GM19240 (cell line): ENCODE data around the gene ZKSCAN8.

Experiments
- DNase-seq: peaks from one replicate; pipeline ENCODE4 v3.0.0; 2011; ENCODE audit warnings: low spot score; ENCODE audit not compliant: insufficient read length

Gene ZKSCAN8

DNA sequence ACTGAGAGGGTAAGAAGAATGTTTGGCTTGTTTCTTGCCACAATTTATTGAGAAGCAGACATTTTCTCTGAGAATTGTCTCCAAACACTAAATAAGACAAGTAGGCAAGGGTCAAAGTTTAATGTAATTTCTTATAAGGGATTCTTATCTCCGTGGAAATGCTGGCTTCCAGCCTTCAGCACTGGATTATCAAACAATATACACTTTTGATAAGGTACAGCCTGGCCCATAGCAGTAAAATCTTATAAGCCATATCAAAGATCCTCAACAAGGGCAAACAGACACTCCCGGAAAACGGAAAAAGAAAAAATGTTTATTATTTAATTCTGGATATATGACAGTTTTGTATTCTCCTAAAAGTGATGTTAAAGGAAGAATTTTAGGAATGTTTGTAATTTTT lies 64.8 kb downstream of the ZKSCAN8 start:
- DNase-seq, result no peak

DNA sequence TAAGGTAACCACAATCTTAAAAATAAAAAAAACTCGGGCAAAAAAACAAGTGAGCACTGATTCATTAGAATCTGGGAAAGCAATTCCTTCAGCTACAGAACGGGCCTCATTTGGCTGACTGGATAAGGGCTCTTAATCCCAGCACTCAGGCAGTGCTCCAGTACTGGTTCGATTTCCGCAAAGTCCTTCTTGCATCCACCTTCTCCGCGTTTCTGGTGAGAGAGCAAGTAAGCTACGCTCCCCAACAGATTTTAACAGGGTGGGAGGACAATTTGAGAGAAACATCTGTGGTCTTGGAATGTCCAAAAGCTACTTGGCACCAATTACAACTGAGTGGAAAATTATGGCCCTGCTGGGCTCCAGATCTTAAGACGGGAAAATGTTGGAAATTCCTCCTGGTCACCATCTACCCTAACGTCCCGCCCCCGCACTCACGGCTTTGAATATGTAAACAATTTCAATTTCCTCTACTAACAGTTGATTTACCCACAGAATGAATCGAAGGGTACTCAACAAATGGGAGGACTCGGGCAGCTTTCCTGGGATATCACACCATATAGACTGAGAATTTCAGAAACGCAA lies 65.3 kb downstream of the ZKSCAN8 start:
- DNase-seq, result no peak

DNA sequence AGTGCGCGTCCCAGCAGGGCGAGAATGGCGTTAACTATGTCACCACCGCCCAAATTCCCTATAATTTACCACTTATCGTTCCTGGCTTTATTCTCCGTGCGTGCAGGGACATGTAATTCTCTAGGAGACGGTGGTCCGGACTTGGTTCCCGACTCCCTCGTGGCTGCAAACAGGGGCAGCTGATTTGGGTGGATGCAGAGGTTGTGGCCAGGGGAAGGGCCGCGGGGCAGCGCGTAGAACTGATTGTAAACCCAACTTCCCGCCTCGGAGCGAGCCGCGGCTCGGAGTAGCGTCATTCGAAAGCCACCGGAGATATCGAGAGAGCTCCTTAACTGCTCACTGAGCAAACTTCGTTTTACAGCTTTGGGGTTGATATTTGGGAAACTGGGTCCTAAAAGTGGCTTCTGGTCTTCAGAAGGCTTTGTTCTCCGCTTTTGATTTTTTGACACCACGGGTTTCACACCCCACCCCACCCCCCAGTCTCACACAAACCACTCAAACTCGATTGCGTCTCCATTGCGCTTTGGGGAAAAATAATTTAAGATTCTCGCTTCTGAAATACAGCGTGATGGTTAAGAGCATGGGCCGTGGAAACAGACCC lies 65.9 kb downstream of the ZKSCAN8 start:
- no peak for DNase-seq

DNA sequence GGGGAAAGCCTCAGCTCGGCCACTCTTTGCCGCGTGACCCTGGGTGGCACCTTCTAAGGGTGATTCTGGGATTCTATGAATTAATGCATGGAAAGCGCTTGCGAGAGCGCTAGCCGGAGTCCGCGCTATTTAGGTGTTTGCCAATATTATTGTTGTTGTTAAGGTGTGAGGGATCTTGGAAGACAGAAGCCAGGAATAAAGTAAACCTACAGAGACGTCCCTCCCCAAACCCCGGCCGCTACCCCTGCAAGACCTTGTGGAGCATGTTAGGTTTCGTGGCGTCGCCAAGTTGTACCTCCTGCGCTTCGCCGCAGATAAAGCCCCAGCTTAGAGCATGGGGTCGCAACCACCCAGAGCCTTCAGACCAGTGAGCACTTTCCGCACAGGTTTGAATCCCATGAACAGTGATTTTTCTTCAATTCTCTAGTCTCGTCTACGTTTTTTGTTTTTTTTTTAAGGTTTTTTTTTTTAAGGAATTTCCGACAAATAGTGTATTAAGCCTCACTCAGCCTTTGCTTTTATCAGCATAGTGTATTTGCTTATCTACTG lies 66.5 kb downstream of the ZKSCAN8 start:
- no peak for DNase-seq
